ENCODE data around the gene CST4.
A peak's percentile ranks its signal among the peaks of the same experiment; 100 is the strongest.
"Not testable (repeated sequence)": the region's sequence is repeated elsewhere in the genome, so short reads cannot be mapped to it uniquely, and the experiment has no call there.

Gene CST4, protein sequence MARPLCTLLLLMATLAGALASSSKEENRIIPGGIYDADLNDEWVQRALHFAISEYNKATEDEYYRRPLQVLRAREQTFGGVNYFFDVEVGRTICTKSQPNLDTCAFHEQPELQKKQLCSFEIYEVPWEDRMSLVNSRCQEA

GRCh38 chr20:23688684-23689398, at the start of gene CST4:
Gene CST4, minus strand, starts transcription at chr20:23689038. Its CDS starts 69 bp downstream, at chr20:23688969.
- not testable (repeated sequence) for DNase-seq (ENCODE audit: low spot score)

- not testable (repeated sequence) for DNase-seq (ENCODE audit: low spot score)
These were observed 46.6 kb upstream of the CST4 start for GRCh38 chr20:23735391-23735790.

DNA sequence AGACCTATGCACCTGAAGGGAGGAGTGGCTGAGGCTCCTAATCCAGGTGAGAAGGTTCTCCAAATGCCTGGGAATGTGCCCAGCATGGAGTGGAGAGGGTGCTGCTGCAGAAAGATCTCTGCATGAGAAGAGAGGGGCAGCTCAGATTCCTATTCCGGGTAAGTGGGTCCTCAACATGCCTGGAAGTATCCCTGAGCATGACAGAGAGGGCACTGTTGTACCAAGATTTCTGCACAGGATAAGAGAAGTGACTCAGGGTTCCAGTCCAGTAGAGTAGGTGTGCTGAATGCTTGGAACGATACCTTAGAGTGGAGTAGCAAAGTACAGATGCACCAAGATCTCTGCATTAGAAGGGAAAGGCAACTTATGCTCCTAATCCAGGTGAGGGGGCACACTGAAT, 46.1 kb upstream of the CST4 start:
- DNase-seq (ENCODE audit: low spot score): not testable (repeated sequence)

- DNase-seq (ENCODE audit: low spot score): not testable (repeated sequence)
These were observed 45.6 kb upstream of the CST4 start for GRCh38 chr20:23734440-23734839.

DNA sequence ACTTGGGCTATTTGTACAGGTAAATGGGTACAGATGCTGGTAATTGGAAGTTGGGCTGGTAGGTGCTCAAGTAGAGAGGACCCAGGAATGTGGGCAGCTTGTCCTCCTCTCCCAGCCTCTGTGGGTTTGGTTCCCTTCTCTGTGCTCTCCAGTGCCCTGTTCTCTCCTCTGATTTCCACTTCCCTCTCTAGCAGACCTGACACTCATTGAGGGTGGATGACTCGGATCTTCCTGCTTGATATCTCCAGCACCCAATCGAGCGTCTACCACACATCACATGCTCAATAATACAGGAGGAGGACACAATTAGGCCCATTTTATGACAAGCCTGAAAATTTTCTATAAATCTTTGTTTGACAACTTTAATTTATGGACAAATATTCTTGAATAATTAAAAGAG, 38.2 kb upstream of the CST4 start:
- no peak for DNase-seq (ENCODE audit: low spot score)

- DNase-seq (ENCODE audit: low spot score): no peak
These were observed 36.3 kb upstream of the CST4 start for GRCh38 chr20:23725102-23725501.

DNA sequence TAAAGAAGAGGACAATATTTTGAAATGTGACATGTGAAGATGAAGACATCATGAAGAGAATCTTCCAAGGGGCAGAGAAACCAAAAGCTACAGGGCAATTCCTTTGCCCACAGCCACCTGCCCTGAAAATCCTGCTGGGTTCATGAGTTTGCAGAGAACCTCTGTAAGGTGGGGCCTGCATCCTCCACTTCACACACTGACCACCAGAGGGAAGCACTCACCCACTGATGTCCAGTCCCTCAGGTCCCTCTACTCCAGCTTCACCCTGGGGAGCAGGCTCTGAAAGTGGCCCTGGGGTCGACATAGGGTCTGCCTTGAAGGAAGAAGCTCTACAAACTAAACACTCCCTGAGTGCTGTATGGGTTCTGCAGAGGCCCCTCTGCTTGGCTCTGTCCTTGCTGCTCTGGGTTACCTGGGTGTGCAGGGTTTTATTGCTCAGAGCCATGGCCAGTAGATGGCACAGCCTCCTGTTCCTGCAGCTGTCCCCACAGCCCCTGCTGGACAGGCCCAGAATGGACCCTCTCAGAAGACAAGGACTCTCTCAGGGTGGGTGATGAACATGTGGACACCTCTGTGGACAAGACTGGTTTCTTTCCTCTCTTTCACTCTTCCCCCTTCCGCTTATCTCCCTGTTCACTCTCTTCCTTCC, 34.9 kb upstream of the CST4 start:
- peak; percentile 35 for DNase-seq (ENCODE audit: low spot score)

GRCh38 chr20:23722851-23723250, 34.0 kb upstream of the CST4 start:
- not testable (repeated sequence) for DNase-seq (ENCODE audit: low spot score)

GRCh38 chr20:23721962-23722361, 33.1 kb upstream of the CST4 start:
- DNase-seq (ENCODE audit: low spot score): no peak

- not testable (repeated sequence) for DNase-seq (ENCODE audit: low spot score)
These were observed 30.5 kb upstream of the CST4 start for GRCh38 chr20:23719351-23719750.

- DNase-seq (ENCODE audit: low spot score): not testable (repeated sequence)
These were observed 22.9 kb upstream of the CST4 start for GRCh38 chr20:23711778-23712177.

GRCh38 chr20:23710771-23711170, 21.9 kb upstream of the CST4 start:
- DNase-seq (ENCODE audit: low spot score): no peak

GRCh38 chr20:23705895-23706294, 17.1 kb upstream of the CST4 start:
- no peak for DNase-seq (ENCODE audit: low spot score)

DNA sequence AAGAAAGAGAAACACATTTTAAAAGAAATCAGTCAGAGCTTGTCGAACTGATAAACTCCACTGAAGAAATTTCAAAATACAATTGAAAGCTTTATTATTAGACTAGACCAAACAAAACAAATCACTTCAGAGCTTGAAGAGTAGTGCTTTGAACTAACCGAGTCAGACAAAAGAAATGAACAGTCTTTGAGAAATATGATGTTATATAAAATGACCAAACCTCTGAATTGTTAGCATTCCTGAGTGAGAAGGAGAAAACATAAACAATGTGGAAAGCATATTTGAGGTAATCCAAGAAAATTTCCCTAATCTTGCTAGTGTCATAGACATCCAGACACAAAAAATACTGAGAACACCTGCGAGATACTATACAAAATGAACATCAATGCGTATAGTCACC, 13.2 kb upstream of the CST4 start:
- DNase-seq (ENCODE audit: low spot score): no peak

DNA sequence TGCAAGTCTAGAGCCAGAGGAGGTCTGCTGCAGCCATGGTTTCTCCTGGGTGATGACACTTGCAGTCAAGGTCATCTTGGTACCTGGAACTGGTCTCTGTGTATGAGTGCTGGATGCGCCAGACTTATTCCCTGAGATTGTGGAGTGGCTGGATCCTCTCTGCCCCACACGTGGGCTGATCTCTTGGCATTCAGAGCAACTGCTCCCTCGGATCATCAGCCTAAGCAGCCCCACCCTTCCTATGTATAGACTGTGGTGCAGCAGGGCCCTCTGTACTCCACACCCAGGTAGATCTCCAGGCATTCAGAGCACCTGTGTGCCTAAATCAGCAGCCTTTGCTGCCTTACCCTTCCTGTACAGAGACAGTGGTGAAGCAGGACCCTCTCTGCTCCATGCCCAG, 12.1 kb upstream of the CST4 start:
- no peak for DNase-seq (ENCODE audit: low spot score)

DNA sequence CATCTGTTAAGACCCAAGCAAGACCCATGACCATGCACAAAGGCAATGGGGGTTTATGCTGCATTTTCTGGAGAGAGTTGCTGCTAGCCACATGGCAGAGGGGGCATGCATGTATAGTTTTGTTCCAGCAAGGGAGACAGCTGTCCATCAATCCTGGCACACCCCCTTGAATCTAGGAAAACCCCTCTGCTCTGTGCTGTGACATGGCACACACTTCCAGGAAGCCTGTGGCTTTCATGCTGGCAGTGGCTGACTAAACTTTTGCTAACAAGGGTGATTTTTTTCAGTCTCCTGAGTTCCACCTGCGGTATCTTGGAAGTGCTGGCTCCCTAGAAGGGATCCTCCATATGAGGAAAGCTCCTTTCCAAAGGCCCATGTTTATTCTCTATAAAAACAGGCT, 9.1 kb upstream of the CST4 start:
- DNase-seq (ENCODE audit: low spot score): no peak

- DNase-seq (ENCODE audit: low spot score): not testable (repeated sequence)
These were observed 6.2 kb upstream of the CST4 start for GRCh38 chr20:23695068-23695395.

GRCh38 chr20:23694178-23695067, 5.6 kb upstream of the CST4 start:
- not testable (repeated sequence) for DNase-seq (ENCODE audit: low spot score)

DNA sequence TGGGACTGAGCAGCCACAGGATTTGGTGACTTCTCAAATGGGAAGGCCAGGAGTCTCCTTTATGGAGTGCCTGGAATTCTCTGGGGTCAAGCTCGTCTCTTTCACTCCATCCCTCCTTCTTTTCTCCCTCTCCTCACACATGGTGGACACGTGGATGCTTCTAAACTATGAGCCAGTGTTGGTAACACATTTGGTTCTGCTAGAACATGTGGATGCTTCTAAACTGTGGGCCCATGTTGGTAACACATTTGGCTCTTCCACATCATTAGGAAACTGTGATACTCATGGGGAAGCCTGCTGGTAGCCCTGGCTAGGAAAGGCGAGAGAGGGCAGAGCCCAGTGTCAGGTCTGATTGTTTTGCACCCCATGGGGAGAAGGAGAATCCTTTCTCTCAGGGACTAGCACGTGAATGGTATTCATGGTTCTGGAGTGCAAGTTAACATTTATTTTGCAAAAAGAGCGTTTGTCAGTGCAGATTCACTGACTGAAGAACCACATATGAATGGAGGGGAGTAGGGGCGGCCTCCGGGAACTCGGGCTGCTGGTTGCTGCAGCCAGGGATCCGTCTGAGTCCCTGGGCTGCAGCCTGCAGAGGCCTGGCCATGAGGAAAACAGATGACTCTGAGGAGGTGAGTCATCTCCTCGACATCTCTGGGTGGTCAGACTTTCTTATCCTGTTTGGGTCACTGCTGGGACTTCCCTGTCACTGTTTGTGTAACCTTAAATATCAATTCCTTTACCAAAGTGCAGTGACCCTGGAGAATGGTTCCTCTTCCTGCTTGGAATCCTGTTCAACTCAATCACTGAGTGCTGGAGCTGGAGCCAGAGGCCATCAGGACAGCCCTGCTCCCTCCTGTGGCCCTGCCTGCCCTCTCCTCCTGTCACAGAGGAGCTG, 4.1 kb upstream of the CST4 start:
- DNase-seq (ENCODE audit: low spot score): peak; percentile 26

- DNase-seq (ENCODE audit: low spot score): no peak
These were observed 2.8 kb upstream of the CST4 start for GRCh38 chr20:23691675-23692074.

- DNase-seq (ENCODE audit: low spot score): no peak
These were observed 1.7 kb upstream of the CST4 start for GRCh38 chr20:23690581-23690980.

DNA sequence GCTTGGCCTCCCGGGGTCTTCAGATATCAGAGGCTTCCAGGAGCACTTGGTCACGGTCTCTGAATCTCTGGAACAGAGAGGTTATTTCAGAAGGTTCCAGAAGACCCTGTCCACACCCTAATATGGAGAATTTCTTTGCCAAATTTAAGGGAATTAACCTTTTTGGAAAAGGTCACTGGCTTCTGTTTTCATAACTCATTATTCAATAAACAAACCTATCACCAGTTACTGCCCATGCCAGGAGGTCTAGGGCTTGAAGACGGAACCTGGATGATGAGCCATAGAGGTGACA, 507 bp upstream of the CST4 start:
- no peak for DNase-seq (ENCODE audit: low spot score)

All from RKO (cell line).